Activated T-helper 1 cell treated with anti-CD3 and anti-CD28 coated beads, Interleukin-12 subunit alpha, Interleukin-12 subunit beta, Interleukin-2, Interleukin-4 antibody, amounts not matched to agents 30 ng/mL and 10 ng/mL and 1 ng/mL, durations not matched to agents 14 hours and 24 hours and 36 hours (primary cell): Measurements from ENCODE around the gene GABBR2. TPM values are rescaled to one million over a fixed set of nuclear protein-coding genes. Genes with fewer than 3 reads are reported as not detected.

Source experiments
- DNase-seq: peaks from one replicate; pipeline ENCODE4 v3.0.0; 2021; ENCODE audit warnings: low spot score
- H3K27ac Mint-ChIP-seq: one replicate; pipeline ENCODE4 v1.8.0; 2021; ENCODE audit warnings: mild to moderate bottlenecking, mixed read lengths
- H3K27me3 Mint-ChIP-seq: one replicate; pipeline ENCODE4 v1.8.0; 2022; ENCODE audit warnings: mild to moderate bottlenecking, moderate library complexity, mixed read lengths; ENCODE audit not compliant: insufficient read depth
- H3K36me3 Mint-ChIP-seq: one replicate; pipeline ENCODE4 v1.8.0; 2021; ENCODE audit warnings: low read depth, mixed read lengths
- H3K4me1 Mint-ChIP-seq: one replicate; pipeline ENCODE4 v1.8.0; 2021; ENCODE audit warnings: low read depth, mixed read lengths
- H3K4me3 Mint-ChIP-seq: one replicate; pipeline ENCODE4 v1.8.0; 2021; ENCODE audit warnings: mild to moderate bottlenecking, moderate library complexity, mixed read lengths
- H3K9me3 Mint-ChIP-seq: one replicate; pipeline ENCODE4 v1.8.0; 2021; ENCODE audit warnings: mixed read lengths
- intact Hi-C: fragments of 100-400 bp; cut with micrococcal nuclease; formaldehyde crosslinking; loops from one replicate; pipeline ENCODE4 v1.15.1; 2024
- total RNA-seq: library from RNA; stranded (reverse); gene quantifications from 2 replicates; pipeline ENCODE4 v1.2.3, GENCODE V29; 2022

The GABBR2 gene
- total RNA-seq, 1 donor from 2014 or later, result not detected

DNA sequence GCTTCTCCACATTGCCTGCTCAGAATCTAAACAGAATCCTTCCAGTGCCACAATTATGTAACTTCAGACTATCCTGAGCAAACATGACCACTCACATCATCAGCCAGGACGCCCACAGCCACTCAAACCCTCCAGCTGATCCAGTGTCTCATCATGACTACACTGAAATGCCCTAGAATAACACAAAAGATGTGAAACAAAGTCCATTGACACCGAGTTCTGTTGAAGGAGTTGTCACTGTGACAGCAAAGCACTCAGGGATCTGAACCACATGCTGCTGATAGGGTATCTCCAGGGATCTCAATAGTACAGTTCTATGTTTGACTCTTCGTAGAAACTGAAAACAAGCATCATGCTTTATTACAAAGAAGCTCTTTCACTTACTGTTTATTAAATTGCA is 150.2 kb downstream of the GABBR2 start:
- Mint-ChIP-seq H3K9me3 (no peaks in the 10 kb centered on the region), H3K4me3 (no peak overlapping the region)
- intact Hi-C loops, result no loop called here

DNA sequence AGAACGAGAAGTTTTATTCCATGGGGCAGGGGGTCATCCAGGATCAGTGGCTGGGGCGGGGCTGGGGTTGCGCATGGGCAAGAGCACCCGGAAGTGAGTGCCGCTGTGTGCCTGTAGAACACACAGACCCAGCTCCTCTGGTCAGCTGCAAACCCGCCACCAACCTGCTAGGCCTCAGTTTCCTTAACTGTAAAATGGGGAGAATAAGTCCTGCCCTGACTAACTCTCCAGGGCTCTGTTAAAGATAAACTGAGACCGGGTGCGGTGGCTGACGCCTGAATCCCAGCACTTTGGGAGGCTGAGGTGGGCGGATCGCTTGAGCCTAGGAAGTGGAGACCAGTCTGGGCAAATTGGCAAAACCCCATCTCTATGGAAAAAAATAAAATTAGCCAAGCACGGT is 152.2 kb downstream of the GABBR2 start:
- H3K36me3 Mint-ChIP-seq, result no peaks in the 10 kb centered on the region
- H3K27me3 Mint-ChIP-seq, result peaks cover 12% of the 10 kb centered on the region
- no peak overlapping the region for H3K27ac Mint-ChIP-seq
- H3K4me1 Mint-ChIP-seq, result no peaks in the 10 kb centered on the region
- no peak overlapping the region for H3K4me3 Mint-ChIP-seq
- DNase-seq, result no peak
- intact Hi-C loops, result no loop called here
- H3K9me3 Mint-ChIP-seq, result no peaks in the 10 kb centered on the region

More for the DNA sequence above, 150.2 kb downstream of the GABBR2 start:
- Mint-ChIP-seq H3K36me3 (no peaks in the 10 kb centered on the region), H3K4me1 (no peaks in the 10 kb centered on the region), H3K27ac (no peak overlapping the region), H3K27me3 (peaks cover 12% of the 10 kb centered on the region)
- no peak for DNase-seq

DNA sequence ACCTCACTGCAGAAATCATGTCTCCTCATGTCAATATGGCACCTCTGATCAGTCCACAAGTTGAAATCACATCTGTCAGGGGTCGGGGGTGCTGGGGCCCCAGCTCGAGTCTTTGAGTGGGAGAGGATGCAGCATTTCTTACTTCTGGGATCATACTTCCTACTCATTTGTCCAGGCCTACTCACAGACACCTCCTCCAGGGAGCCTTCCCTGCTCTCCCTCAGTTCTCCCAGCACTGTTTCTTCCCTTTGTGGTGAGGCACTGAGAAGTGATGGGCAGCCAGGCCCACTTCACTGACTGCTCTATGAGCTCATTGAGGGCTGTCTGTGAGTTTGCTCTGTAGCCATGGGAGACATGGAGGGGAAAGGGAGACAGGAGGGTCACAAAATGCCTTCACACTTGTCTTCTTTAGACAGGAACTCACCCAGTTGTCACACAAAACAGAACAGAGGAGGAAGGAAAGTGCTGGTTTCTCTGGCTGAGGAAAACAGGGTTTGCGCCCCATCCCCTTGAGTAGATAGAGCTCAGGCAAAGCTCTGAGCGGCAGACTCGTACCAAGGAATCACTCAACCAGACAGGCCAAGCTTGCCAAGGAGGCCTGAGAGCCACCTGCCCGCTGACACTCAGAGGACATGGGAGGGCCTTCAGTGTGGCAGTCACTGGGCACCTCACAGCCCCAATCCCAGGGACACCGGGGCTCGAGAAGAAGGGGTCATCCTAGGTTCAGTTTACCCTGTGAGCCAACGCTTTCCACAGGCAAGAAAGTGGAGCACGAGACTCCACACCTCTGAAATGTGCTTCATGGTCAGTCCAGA is 152.9 kb downstream of the GABBR2 start:
- H3K27me3 Mint-ChIP-seq, result peaks cover 12% of the 10 kb centered on the region
- intact Hi-C loops, result no loop called here
- DNase-seq, result no peak
- no peaks in the 10 kb centered on the region for H3K36me3 Mint-ChIP-seq
- no peaks in the 10 kb centered on the region for H3K4me1 Mint-ChIP-seq
- no peak overlapping the region for H3K4me3 Mint-ChIP-seq
- no peak overlapping the region for H3K27ac Mint-ChIP-seq
- H3K9me3 Mint-ChIP-seq, result no peaks in the 10 kb centered on the region

DNA sequence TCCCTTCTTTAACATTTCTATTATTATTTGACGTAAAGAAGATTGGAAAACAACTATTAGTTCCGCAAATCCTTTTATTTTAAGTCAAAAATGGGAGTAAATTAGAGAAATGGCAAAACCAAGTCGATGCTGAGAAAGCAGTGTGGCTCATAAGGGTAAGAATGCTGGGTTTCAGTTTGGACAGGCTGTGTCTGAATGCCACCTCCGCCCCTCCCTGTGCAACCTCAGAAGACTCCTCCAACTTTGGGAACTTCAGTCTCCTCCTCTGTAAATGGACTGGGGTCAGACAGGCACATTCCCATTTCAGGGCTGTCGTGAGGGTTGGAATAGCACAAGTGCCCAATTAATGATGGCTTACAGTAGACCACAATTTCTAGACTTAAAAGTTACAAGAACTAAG is 154.0 kb downstream of the GABBR2 start:
- intact Hi-C loops, result no loop called here
- no peak overlapping the region for H3K4me3 Mint-ChIP-seq
- H3K36me3 Mint-ChIP-seq, result no peaks in the 10 kb centered on the region
- H3K27me3 Mint-ChIP-seq, result peaks cover 6% of the 10 kb centered on the region
- DNase-seq, result no peak
- H3K4me1 Mint-ChIP-seq, result no peaks in the 10 kb centered on the region
- no peak overlapping the region for H3K27ac Mint-ChIP-seq
- H3K9me3 Mint-ChIP-seq, result no peaks in the 10 kb centered on the region

DNA sequence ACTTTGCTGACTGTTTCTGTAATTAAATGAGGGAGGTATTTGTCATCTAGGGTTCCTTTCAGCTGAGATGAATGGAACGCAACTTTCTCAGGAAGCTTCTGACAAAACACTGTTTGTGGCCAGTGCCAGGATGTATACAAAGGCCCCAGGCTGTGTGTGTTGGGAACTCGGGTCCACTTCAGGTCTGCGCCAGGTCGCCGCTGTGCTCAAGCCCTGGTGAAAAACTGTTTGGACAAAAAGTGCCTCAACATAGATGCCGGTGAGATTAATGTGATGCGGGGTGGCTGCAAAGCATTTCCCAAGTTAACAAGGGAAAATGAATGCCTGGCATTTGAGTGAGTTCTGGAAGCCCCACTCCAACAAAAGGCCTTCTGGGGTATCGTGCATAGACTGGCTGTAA is 156.4 kb downstream of the GABBR2 start:
- Mint-ChIP-seq H3K4me1 (no peaks in the 10 kb centered on the region), H3K36me3 (no peaks in the 10 kb centered on the region), H3K27me3 (peaks cover 16% of the 10 kb centered on the region), H3K4me3 (no peak overlapping the region), H3K9me3 (no peaks in the 10 kb centered on the region), H3K27ac (no peak overlapping the region)
- no peak for DNase-seq
- intact Hi-C loops, result no loop called here

DNA sequence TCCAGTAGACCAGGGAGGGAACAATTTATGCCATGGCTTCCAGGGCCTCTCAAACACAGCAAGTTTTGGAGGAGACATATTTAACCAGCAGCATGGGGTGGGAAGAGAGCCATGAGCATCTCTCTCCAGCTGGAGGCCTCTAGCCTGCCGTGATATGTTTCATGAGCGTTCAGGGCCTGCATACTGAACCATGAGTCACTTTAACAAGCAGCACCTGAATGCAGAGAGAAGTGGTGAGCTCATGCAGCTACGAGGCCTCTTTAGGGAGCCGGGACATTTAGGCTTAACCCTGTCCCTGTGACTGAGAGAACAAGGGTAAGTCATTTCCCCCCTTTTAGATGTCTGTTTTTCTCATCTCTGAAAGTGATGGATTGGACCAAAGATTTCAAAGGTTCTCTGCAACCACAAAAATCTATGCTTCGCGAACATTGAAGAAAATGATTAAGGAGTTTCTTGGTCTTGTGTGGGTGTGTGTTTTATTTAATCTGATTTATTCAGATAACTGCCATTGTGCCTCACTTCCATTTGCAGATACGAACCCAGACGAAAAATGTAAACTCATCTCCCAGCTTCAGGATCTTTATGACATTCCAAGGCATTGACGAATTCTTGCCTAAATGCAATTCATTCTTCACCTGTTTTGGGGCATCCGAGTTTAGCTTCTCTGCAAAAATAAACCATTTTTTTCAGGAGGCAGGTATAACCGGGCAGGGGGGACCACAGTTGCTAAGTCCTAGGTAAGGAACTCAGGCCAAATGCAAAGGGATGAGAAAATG is 157.0 kb downstream of the GABBR2 start:
- no peak for DNase-seq
- intact Hi-C loops, result no loop called here
- no peaks in the 10 kb centered on the region for H3K4me1 Mint-ChIP-seq
- no peaks in the 10 kb centered on the region for H3K36me3 Mint-ChIP-seq
- no peak overlapping the region for H3K4me3 Mint-ChIP-seq
- H3K9me3 Mint-ChIP-seq, result no peaks in the 10 kb centered on the region
- peaks cover 15% of the 10 kb centered on the region for H3K27me3 Mint-ChIP-seq
- no peak overlapping the region for H3K27ac Mint-ChIP-seq

DNA sequence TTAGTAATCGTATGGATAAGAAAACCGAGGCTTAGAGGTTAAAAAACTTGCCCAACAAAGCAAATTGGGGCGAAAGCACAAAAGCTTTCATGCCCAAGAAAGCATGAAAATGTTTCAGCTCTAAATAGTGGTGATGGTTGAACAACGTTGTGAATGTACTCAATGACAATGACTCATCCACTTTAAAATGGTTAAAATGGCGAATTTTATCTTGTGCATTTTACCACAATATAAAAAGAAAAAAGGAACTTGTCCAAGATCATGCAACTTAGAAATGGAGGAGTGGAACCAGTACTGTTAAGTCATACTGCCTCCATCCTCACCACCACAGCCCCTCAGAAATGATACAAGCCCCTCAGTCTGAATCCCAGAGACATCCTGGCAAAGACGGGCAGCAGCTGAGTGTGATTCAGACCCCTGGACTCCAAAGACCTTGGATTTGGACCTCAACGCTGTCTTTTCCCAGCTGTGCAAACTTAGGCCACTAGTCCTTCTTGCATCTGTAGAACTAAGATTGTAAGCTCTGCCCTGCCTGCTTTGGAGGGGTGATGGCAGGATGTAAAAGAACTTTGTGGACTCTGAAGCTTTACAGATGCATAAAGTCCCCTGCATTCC is 158.4 kb downstream of the GABBR2 start:
- no peaks in the 10 kb centered on the region for H3K4me1 Mint-ChIP-seq
- DNase-seq, result no peak
- peaks cover 15% of the 10 kb centered on the region for H3K27me3 Mint-ChIP-seq
- intact Hi-C loops, result no loop called here
- H3K27ac Mint-ChIP-seq, result no peak overlapping the region
- H3K9me3 Mint-ChIP-seq, result no peaks in the 10 kb centered on the region
- H3K36me3 Mint-ChIP-seq, result no peaks in the 10 kb centered on the region
- H3K4me3 Mint-ChIP-seq, result no peak overlapping the region

DNA sequence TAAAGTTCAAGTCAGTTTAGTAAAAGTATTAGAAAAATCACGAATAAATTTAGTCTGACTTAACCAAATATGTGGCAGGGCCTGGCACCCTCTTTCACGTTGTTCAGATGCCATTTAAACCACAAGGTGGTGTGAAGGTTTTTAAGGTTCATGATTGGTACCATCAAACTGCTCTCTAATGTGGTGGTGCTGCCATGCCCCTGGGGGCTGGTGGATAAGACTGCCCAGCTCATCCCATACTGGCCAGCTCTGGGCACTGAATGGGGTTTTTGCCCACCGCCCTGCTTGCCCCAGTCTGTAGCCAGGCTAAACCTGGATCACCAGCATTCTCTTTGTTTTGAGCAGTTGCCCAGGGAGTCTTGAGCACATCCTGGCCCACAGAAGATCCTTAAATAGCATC is 159.3 kb downstream of the GABBR2 start:
- intact Hi-C loops, result loop anchor here (10.0 kb wide), 1 partner anchor 225 kb away; no protein-coding TSS in a partner anchor
- H3K27me3 Mint-ChIP-seq, result peaks cover 15% of the 10 kb centered on the region
- H3K4me3 Mint-ChIP-seq, result no peak overlapping the region
- no peaks in the 10 kb centered on the region for H3K4me1 Mint-ChIP-seq
- DNase-seq, result no peak
- no peak overlapping the region for H3K27ac Mint-ChIP-seq
- no peaks in the 10 kb centered on the region for H3K36me3 Mint-ChIP-seq
- H3K9me3 Mint-ChIP-seq, result no peaks in the 10 kb centered on the region

DNA sequence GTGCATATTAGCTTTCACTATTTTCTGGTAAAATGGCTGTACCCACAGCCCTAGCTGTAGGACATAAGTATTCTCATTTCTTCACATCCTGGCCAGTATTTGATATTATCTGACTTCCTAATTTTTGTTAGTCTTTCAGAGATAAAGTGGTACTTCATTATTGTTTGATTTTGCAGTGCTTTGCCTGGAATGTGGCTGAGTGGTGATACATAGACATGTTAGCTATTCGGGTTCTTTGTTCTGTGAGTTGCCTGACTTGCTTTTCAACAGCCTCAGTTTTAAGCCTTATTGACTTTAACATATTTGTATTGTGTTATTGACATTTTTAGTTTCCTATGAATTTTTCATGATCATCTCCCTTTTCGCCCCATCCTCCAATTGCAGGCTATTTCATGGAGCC is 161.1 kb downstream of the GABBR2 start:
- no peak for DNase-seq
- intact Hi-C loops, result loop anchor here (10.0 kb wide), 1 partner anchor 227 kb away; no protein-coding TSS in a partner anchor
- no peaks in the 10 kb centered on the region for H3K36me3 Mint-ChIP-seq
- H3K4me1 Mint-ChIP-seq, result no peaks in the 10 kb centered on the region
- H3K4me3 Mint-ChIP-seq, result no peak overlapping the region
- H3K27ac Mint-ChIP-seq, result no peak overlapping the region
- H3K27me3 Mint-ChIP-seq, result peaks cover 20% of the 10 kb centered on the region
- H3K9me3 Mint-ChIP-seq, result no peaks in the 10 kb centered on the region

DNA sequence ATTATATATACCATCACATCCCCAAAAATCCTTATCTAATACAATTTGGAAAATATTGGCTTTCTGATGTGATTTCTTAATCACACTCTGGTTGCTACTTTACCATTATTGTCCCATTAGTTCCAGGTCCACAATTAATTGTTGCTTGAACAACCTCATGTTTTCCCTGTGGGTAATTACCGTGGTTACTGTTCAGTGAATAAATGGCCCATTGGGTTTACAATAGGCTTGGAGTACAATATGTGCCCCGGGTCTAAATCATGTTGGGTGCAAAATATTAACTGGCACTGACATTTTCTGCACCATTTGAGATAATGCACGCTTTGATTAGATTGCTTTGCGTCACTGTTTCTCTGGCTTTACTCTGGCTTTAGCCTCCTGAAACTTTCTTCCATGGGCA is 163.7 kb downstream of the GABBR2 start:
- H3K36me3 Mint-ChIP-seq, result no peaks in the 10 kb centered on the region
- H3K27ac Mint-ChIP-seq, result no peak overlapping the region
- H3K4me1 Mint-ChIP-seq, result no peaks in the 10 kb centered on the region

DNA sequence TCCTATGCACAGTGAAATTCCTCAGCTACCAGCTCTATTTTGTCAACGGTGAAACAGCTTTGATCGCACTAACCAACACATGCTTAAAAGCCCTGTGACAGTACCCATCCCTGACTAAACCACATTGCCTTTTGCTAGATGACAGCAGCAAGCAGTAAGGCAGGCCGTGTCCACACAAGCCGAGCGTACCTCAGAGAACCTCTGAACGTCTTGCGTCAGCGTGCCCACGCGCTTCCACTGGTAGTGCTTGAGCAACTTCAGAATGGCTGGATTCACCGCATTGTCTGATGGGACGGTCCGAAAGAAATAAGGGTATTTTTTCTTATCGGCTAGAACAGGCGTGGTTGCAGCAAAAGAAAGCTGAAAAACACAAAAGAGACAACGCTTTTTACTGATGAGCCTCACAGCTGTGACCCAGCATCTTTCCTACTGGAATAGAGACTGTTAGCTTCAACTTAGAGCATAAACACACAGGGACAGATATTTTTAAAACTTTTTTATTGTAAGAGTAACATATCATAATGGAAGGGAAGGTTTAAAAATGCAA is 167.0 kb downstream of the GABBR2 start:
- no peaks in the 10 kb centered on the region for H3K36me3 Mint-ChIP-seq
- no peak overlapping the region for H3K27ac Mint-ChIP-seq
- no peak overlapping the region for H3K4me3 Mint-ChIP-seq
- H3K4me1 Mint-ChIP-seq, result no peaks in the 10 kb centered on the region
- peaks cover 10% of the 10 kb centered on the region for H3K27me3 Mint-ChIP-seq
- no peak for DNase-seq
- intact Hi-C loops, result loop anchor here (10.0 kb wide), 1 partner anchor 233 kb away; no protein-coding TSS in a partner anchor
- no peaks in the 10 kb centered on the region for H3K9me3 Mint-ChIP-seq

More for the DNA sequence above, 163.7 kb downstream of the GABBR2 start:
- Mint-ChIP-seq H3K4me3 (no peak overlapping the region), H3K9me3 (no peaks in the 10 kb centered on the region), H3K27me3 (peaks cover 20% of the 10 kb centered on the region)
- intact Hi-C loops, result loop anchor here (10.0 kb wide), 1 partner anchor 230 kb away; no protein-coding TSS in a partner anchor
- DNase-seq, result no peak

DNA sequence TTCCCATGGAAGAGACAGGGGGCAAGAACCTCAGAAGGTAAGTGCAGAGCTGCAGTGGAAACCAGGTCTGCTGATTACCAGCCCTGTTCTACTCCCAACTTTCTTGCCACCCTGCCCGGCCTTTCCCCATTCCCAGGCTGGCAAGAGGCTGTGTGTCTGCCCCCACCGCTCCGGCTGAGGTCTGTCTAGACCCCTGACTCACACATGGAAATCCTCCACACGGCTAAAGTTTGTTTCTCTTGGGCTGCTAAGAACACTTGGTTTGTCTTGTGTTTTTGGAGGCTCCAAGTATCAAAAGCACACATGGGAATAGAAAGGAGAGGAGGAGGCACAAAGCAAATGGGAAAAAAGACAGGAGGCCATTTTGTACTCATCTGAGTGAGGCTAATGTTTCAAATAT is 168.3 kb downstream of the GABBR2 start:
- intact Hi-C loops, result loop anchor here (10.0 kb wide), 1 partner anchor 234 kb away; no protein-coding TSS in a partner anchor
- Mint-ChIP-seq H3K36me3 (no peaks in the 10 kb centered on the region), H3K27me3 (peaks cover 8% of the 10 kb centered on the region), H3K27ac (no peak overlapping the region), H3K4me3 (no peak overlapping the region), H3K9me3 (no peaks in the 10 kb centered on the region), H3K4me1 (no peaks in the 10 kb centered on the region)
- no peak for DNase-seq
